Cardiac muscle cell (in vitro differentiated cells and primary cell): Measurements from ENCODE around the gene TMEM88. TPM values are rescaled to one million over a fixed set of nuclear protein-coding genes. Genes with fewer than 3 reads are reported as not detected.

Source experiments
- DNase-seq, 2 donors: peaks; one replicate each; pipeline versions ENCODE4 v3.0.0 to v3.0.0-alpha.2; 2010 to 2017; ENCODE audit warnings: low read depth in 1 of 2, low spot score in 1 of 2
- H3K27ac ChIP-seq: fragments of 200-600 bp; sonication (generic); 2 replicates; pipeline ENCODE4 v1.5.1; 2016
- H3K27me3 ChIP-seq: fragments of 200-600 bp; sonication (generic); 2 replicates; pipeline ENCODE4 v1.6.0; 2016; ENCODE audit warnings: control low read depth
- H3K36me3 ChIP-seq: fragments of 200-600 bp; sonication (generic); 2 replicates; pipeline ENCODE4 v1.5.1; 2016; ENCODE audit warnings: control low read depth
- H3K4me1 ChIP-seq: fragments of 200-600 bp; sonication (generic); 2 replicates; pipeline ENCODE4 v1.8.1; 2017; ENCODE audit warnings: low read depth, mild to moderate bottlenecking, mixed run types
- H3K4me3 ChIP-seq: fragments of 200-600 bp; sonication (generic); 2 replicates; pipeline ENCODE4 v1.5.1; 2016; ENCODE audit warnings: mild to moderate bottlenecking
- H3K9me3 ChIP-seq: fragments of 200-600 bp; sonication (generic); 2 replicates; pipeline ENCODE4 v1.5.1; 2017; ENCODE audit warnings: low read depth, mild to moderate bottlenecking, control low read depth
- polyA plus RNA-seq: library from polyadenylated mRNA; unstranded; fragments of >200 nt; fragmentation: Nextera tagmentation; extraction: Ambion mirVana; gene quantifications from 2 replicates; pipeline ENCODE4 v1.2.1, GENCODE V29; 2016
- total RNA-seq: library from RNA; depleted of rRNA; stranded (reverse); fragments of >200 nt; gene quantifications from 2 replicates; pipeline ENCODE4 v1.2.3, GENCODE V29; 2016
- TF ChIP-seq, protein P1 (sequence below): IDR thresholded peaks from 2 replicates; pipeline ENCODE4 v1.5.1; 2012; ENCODE audit warnings: low read depth, mild to moderate bottlenecking, low read length

The TMEM88 gene
- total and polyA plus RNA-seq, 2 experiments from 2014 or later = 27.4 to 66.1 TPM

- Histone ChIP-seq H3K27me3 (no peaks in the 10 kb centered on the region), H3K27ac (no peak overlapping the region), H3K4me1 (no peaks in the 10 kb centered on the region), H3K9me3 (no peaks in the 10 kb centered on the region), H3K36me3 (no peaks in the 10 kb centered on the region), H3K4me3 (no peak overlapping the region)
- TF ChIP-seq, protein P1, sequence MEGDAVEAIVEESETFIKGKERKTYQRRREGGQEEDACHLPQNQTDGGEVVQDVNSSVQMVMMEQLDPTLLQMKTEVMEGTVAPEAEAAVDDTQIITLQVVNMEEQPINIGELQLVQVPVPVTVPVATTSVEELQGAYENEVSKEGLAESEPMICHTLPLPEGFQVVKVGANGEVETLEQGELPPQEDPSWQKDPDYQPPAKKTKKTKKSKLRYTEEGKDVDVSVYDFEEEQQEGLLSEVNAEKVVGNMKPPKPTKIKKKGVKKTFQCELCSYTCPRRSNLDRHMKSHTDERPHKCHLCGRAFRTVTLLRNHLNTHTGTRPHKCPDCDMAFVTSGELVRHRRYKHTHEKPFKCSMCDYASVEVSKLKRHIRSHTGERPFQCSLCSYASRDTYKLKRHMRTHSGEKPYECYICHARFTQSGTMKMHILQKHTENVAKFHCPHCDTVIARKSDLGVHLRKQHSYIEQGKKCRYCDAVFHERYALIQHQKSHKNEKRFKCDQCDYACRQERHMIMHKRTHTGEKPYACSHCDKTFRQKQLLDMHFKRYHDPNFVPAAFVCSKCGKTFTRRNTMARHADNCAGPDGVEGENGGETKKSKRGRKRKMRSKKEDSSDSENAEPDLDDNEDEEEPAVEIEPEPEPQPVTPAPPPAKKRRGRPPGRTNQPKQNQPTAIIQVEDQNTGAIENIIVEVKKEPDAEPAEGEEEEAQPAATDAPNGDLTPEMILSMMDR = no peak
- no peak for DNase-seq
These were observed 43.6 kb upstream of the TMEM88 start for GRCh38 chr17:7811251-7811650.

DNA sequence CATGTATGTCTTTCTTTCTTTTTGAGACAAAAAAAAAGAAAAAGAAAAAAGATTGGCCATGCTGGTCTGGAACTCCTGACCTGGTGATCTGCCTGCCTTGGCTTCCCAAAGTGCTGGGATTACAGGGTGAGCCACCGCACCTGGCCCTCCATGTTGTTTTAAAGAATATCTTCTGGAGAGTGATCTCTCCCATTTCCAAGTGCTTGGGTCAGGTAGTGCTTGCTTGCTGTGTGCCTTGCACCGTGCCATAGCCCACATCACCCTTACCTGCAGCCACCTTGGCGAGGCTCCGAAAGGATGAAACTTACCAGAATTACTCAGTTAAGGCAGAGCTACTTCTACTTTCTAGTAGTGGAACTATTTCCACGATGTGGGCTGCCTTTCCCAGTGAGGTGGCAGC is 39.9 kb upstream of the TMEM88 start:
- no peaks in the 10 kb centered on the region for H3K9me3 ChIP-seq
- no peaks in the 10 kb centered on the region for H3K27me3 ChIP-seq
- H3K4me1 ChIP-seq = peaks cover 11% of the 10 kb centered on the region
- H3K4me3 ChIP-seq = no peak overlapping the region
- no peak overlapping the region for H3K27ac ChIP-seq
- DNase-seq = no peak
- TF ChIP-seq, protein P1 = no peak
- no peaks in the 10 kb centered on the region for H3K36me3 ChIP-seq

DNA sequence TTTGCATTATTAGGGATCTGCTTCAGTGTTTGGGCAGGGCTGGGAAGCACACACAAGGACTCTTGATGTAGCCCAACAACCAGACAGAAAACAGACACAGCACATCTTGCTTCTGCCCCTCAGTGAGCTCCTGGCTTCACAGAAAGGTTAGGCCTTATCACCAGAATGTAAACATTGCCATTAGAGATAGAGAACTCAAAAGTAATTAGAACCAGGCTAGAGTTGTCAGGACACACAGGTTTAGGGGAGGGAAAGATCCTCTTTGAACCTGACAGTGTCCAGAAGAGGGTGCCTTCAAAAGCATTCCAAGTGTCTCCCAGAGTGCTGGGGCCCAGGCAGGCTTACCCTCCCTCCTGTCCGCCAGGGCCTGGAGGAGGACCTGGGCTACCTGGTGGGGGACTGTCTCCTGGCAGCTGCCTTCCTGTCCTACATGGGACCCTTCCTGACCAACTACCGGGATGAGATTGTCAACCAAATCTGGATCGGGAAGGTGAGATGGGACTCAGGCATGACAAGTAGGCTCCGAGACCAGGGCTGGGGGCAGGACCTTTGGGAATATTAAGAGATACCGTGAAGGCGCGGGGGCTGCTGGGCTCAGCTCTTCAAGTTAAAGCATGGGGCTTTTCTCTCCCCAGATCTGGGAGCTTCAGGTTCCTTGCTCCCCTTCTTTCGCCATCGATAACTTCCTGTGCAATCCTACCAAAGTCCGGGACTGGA is 37.8 kb upstream of the TMEM88 start:
- no peak overlapping the region for H3K4me3 ChIP-seq
- DNase-seq = peak in 1 of 2 donors; percentile 21
- peaks cover 11% of the 10 kb centered on the region for H3K4me1 ChIP-seq
- no peaks in the 10 kb centered on the region for H3K27me3 ChIP-seq
- H3K36me3 ChIP-seq = no peaks in the 10 kb centered on the region
- H3K27ac ChIP-seq = peak overlapping the region; percentile 77
- no peaks in the 10 kb centered on the region for H3K9me3 ChIP-seq
- TF ChIP-seq, protein P1 = no peak

DNA sequence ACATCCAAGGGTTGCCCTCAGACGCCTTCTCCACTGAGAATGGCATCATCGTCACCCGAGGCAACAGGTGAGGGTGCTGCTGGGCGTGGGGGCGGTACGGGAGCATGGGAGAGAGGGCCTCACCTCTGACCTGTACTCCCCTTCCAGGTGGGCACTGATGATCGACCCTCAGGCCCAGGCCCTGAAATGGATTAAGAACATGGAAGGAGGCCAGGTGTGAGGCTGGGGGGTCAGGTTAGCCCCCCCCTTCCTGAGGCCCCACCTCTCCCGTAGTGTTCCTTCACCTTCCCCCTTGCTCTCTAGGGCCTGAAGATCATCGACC is 37.3 kb upstream of the TMEM88 start:
- TF ChIP-seq, protein P1 = no peak
- Histone ChIP-seq H3K36me3 (no peaks in the 10 kb centered on the region), H3K27ac (peak overlapping the region; percentile 77), H3K27me3 (no peaks in the 10 kb centered on the region), H3K9me3 (no peaks in the 10 kb centered on the region), H3K4me1 (peaks cover 11% of the 10 kb centered on the region), H3K4me3 (no peak overlapping the region)
- no peak for DNase-seq

DNA sequence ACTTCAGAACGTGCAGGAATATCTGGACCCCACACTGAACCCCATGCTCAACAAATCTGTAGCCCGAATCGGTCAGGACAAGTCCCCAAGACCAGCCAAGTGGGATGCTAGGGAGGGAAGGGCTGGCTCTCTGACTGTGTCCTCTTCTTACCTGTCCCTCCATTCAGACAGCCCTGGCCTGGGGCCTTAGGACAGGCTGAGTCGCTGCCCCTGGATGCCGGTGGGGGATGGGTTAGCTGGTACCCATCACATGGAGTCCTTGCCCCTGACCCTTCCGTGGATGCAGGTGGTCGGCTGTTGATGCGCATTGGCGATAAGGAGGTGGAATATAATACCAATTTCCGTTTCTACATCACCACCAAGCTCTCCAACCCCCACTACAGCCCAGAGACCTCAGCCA is 36.8 kb upstream of the TMEM88 start:
- Histone ChIP-seq H3K27me3 (no peaks in the 10 kb centered on the region), H3K27ac (no peak overlapping the region), H3K4me3 (no peak overlapping the region), H3K4me1 (peaks cover 11% of the 10 kb centered on the region), H3K36me3 (no peaks in the 10 kb centered on the region), H3K9me3 (no peaks in the 10 kb centered on the region)
- no peak for DNase-seq
- TF ChIP-seq, protein P1 = no peak
